Mesothelial cell of epicardium (in vitro differentiated cells): ENCODE data around the gene NAXD. TPM values are rescaled to one million over a fixed set of nuclear protein-coding genes. Genes with fewer than 3 reads are reported as not detected.

Experiments used
- DNase-seq, 2 experiments: peaks; one replicate each; pipeline ENCODE4 v3.0.0; 2021; ENCODE audit warnings: low spot score in 2 of 2; ENCODE audit not compliant: unreplicated experiment in 2 of 2
- H3K27ac Mint-ChIP-seq: 2 replicates; pipeline ENCODE4 v1.8.0; 2021; ENCODE audit warnings: mixed read lengths
- H3K27me3 Mint-ChIP-seq: 2 replicates; pipeline ENCODE4 v1.8.0; 2021; ENCODE audit warnings: low read depth, mixed read lengths
- H3K36me3 Mint-ChIP-seq: 2 replicates; pipeline ENCODE4 v1.8.0; 2021; ENCODE audit warnings: mixed read lengths
- H3K4me1 Mint-ChIP-seq: 2 replicates; pipeline ENCODE4 v1.8.0; 2021; ENCODE audit warnings: mixed read lengths
- H3K4me3 Mint-ChIP-seq: 2 replicates; pipeline ENCODE4 v1.8.0; 2021; ENCODE audit warnings: mild to moderate bottlenecking, moderate library complexity, mixed read lengths
- H3K9me3 Mint-ChIP-seq: 2 replicates; pipeline ENCODE4 v1.8.0; 2021; ENCODE audit warnings: mixed read lengths
- total RNA-seq: library from RNA; stranded (reverse); gene quantifications from 3 replicates; pipeline ENCODE4 v1.2.1, GENCODE V29; 2021
- TF ChIP-seq, protein P1 (sequence below): fragments of 200-600 bp; sonication (generic); IDR thresholded peaks from one replicate; pipeline ENCODE4 v1.5.0; 2021; ENCODE audit warnings: antibody characterized with exemption; ENCODE audit not compliant: unreplicated experiment

Gene NAXD
- total RNA-seq, 1 donor from 2014 or later, result 40.8 TPM

- Mint-ChIP-seq H3K4me3 (no peak overlapping the region), H3K27me3 (no peaks in the 10 kb centered on the region), H3K36me3 (peaks cover 17% of the 10 kb centered on the region), H3K9me3 (no peaks in the 10 kb centered on the region), H3K4me1 (no peaks in the 10 kb centered on the region), H3K27ac (no peak overlapping the region)
- TF ChIP-seq, protein P1, sequence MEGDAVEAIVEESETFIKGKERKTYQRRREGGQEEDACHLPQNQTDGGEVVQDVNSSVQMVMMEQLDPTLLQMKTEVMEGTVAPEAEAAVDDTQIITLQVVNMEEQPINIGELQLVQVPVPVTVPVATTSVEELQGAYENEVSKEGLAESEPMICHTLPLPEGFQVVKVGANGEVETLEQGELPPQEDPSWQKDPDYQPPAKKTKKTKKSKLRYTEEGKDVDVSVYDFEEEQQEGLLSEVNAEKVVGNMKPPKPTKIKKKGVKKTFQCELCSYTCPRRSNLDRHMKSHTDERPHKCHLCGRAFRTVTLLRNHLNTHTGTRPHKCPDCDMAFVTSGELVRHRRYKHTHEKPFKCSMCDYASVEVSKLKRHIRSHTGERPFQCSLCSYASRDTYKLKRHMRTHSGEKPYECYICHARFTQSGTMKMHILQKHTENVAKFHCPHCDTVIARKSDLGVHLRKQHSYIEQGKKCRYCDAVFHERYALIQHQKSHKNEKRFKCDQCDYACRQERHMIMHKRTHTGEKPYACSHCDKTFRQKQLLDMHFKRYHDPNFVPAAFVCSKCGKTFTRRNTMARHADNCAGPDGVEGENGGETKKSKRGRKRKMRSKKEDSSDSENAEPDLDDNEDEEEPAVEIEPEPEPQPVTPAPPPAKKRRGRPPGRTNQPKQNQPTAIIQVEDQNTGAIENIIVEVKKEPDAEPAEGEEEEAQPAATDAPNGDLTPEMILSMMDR, result no peak
- no peak for DNase-seq
Observed at GRCh38 chr13:110640591-110641029, 25.3 kb downstream of the NAXD start.

- DNase-seq, result no peak
- H3K27me3 Mint-ChIP-seq, result no peaks in the 10 kb centered on the region
- TF ChIP-seq, protein P1, result no peak
- H3K27ac Mint-ChIP-seq, result no peak overlapping the region
- no peaks in the 10 kb centered on the region for H3K9me3 Mint-ChIP-seq
- peaks cover 14% of the 10 kb centered on the region for H3K36me3 Mint-ChIP-seq
- no peak overlapping the region for H3K4me3 Mint-ChIP-seq
- no peaks in the 10 kb centered on the region for H3K4me1 Mint-ChIP-seq
Observed at GRCh38 chr13:110641055-110642015, 26.0 kb downstream of the NAXD start.

- Mint-ChIP-seq H3K27me3 (no peaks in the 10 kb centered on the region), H3K9me3 (no peaks in the 10 kb centered on the region), H3K4me1 (no peaks in the 10 kb centered on the region), H3K4me3 (no peak overlapping the region), H3K27ac (no peak overlapping the region), H3K36me3 (peaks cover 10% of the 10 kb centered on the region)
- TF ChIP-seq, protein P1, result no peak
- DNase-seq, result no peak
Observed at GRCh38 chr13:110642291-110642981, 27.1 kb downstream of the NAXD start.

GRCh38 chr13:110643324-110643723, 28.0 kb downstream of the NAXD start:
- no peaks in the 10 kb centered on the region for H3K4me1 Mint-ChIP-seq
- H3K27me3 Mint-ChIP-seq, result no peaks in the 10 kb centered on the region
- no peaks in the 10 kb centered on the region for H3K9me3 Mint-ChIP-seq
- DNase-seq, result no peak
- no peak overlapping the region for H3K27ac Mint-ChIP-seq
- TF ChIP-seq, protein P1, result no peak
- no peak overlapping the region for H3K4me3 Mint-ChIP-seq
- H3K36me3 Mint-ChIP-seq, result peaks cover 10% of the 10 kb centered on the region

- Mint-ChIP-seq H3K36me3 (peaks cover 10% of the 10 kb centered on the region), H3K9me3 (no peaks in the 10 kb centered on the region), H3K4me1 (no peaks in the 10 kb centered on the region), H3K4me3 (no peak overlapping the region), H3K27ac (no peak overlapping the region), H3K27me3 (no peaks in the 10 kb centered on the region)
- TF ChIP-seq, protein P1, result no peak
- no peak for DNase-seq
Observed at GRCh38 chr13:110643768-110644421, 28.6 kb downstream of the NAXD start.
